OCI-M1 (cell line): ENCODE measurements around the gene KAZN.

ENCODE experiments used
- DNase-seq: peaks from one replicate; lab custom pipeline; 2025; lab: John Stamatoyannopoulos, UW

Gene KAZN

DNA sequence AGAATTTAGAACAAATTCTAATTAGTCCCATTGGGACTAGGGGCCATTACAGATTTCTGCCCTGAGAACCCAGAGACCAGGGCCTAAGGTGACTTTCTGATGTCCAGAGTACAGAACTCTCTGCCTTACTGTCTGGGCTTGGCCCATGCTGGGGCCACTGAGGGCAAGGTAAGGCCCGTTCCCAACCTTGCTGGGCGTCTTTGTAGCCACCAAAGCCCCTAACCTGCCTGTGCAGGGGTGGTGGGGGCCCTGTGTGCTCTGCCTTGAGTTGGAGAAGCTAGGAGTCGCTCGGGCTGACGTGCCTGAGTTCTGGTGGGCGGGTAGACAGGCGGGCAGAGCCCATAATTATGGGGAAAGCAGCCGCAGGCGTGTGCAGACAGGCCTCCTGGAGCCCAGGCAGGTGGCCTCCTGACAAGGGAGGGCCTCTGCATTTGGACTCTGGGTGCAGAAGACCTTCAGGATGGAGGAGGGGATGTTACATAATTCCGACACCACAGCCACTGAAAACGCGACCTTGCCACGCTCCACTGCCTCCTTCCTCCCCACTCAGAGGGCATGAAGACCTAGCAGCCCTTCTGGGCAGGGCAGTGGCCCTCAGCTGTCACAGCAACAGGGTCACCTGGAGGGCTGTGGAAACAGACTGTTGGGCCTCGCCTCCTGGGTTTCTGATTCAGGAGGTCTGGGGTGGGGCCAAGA is 315.1 kb downstream of the KAZN start:
- no peak for DNase-seq

GRCh38 chr1:14914351-14914988 is 316.0 kb downstream of the KAZN start:
- no peak for DNase-seq

GRCh38 chr1:14915356-14916054 is 317.0 kb downstream of the KAZN start:
- DNase-seq: peak; percentile 68

DNA sequence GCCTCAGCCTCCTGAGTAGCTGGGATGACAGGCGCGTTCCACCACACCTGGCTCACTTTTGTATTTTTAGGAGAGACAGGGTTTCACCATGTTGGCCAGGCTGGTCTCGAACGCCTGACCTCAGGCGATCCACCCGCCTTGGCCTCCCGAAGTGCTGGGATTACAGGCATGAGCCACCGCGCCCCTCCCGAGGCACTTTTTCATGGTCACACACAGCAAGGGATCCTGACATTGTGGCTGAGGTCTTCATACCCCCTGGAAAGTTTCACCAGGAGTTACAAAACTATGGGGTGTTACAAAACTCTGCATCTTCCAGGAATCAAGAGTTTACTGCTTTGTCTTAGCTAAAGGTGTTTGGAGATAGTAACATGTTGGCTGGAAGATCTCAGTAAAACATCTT is 320.8 kb downstream of the KAZN start:
- no peak for DNase-seq

- no peak for DNase-seq
These were observed 321.3 kb downstream of the KAZN start for GRCh38 chr1:14919751-14920150.

- no peak for DNase-seq
These were observed 322.6 kb downstream of the KAZN start for GRCh38 chr1:14921057-14921456.

DNA sequence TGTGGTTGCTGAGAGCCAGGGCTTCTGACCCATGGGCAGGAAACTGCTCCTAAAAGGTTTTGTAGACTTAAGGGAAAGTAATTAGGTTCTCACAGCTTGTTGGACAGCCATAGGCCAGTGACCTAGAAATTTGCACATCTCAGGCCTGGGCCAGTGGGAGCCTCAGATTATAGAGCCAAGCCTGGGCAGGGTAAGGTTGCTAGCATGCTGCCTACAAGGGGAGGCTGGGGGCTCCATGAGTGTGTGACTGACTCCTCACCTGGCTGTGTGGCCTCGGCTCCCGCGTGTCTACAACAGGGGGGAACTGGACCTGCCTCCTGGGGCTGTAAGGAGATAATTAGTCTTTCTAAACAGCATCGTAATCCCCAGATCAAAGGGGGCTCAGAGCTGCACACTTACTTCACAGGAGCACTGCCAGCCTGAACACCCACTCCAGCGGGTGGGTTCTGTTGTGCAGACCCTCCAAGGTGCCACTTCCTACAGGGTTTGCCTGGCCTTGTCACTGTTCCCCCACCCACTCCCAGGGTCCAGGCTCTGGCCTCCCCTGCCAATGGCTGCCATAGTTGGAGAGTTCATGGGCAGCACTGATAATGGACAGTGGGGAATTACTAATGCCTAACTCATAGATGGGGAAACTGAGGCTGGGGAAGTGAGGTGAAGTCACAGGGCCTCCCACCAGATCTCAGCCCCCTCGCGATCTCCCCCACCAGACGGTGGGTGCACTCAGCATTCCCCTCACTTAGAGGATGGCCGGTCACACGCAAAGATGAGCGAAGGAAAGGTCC is 324.6 kb downstream of the KAZN start:
- no peak for DNase-seq

- DNase-seq: no peak
These were observed 325.4 kb downstream of the KAZN start for GRCh38 chr1:14923727-14924452.

GRCh38 chr1:14924455-14925331 is 326.2 kb downstream of the KAZN start:
- DNase-seq: no peak

DNA sequence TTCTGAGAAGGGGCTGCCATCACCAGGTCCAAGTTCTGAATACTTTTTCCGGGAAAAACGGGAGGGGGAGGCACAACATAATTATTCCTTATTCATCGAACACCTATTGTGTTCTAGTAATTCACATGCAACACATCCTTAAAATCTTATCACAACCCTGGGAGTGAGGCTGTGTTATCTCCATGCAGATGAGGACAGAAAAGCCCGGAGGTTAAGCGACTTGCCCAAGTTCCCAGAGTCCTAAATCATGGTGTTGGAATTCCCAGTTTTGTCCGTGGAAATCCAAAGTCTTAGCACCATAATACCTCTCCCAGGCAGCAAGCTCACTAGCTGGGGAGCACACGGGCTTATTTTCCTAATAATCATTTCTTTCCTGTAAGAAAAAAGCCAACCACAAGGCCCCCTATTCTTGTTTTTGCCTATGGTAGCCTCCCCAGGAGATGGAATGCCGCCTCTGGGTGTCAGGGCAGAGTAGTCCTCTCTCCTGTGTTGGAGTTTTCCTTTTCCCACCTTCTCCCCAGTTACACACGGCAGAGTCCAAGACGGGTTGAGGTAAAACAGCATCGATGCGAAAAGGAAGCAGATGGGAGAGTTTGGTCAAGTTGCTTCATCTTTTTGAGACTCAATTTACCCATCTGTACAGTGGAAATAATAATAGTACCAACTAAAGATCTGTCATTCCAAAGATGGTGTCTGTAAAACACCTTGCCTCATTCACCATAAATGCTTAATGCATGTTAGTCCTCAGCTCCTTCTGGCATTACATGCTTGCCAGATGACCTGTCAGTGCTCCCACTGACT is 327.1 kb downstream of the KAZN start:
- no peak for DNase-seq

DNA sequence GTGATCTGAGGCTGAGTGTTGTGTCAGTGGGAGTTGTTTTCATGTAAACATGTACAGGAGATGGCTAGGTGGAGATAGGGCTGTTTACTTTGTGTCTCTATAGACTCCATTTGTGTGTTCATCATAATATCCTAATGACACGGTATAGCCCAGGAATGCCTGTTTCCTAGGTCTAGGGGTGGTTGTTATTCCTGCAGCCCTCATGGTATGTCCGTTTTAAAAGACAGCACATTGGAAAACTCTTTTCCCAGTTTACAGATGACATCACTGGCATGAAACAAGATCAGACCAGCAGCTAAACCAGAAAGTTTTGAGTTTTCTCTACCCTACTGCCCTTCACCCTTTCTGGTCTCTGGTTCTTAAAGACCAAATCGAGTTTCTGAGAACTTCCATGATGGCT is 327.7 kb downstream of the KAZN start:
- no peak for DNase-seq

DNA sequence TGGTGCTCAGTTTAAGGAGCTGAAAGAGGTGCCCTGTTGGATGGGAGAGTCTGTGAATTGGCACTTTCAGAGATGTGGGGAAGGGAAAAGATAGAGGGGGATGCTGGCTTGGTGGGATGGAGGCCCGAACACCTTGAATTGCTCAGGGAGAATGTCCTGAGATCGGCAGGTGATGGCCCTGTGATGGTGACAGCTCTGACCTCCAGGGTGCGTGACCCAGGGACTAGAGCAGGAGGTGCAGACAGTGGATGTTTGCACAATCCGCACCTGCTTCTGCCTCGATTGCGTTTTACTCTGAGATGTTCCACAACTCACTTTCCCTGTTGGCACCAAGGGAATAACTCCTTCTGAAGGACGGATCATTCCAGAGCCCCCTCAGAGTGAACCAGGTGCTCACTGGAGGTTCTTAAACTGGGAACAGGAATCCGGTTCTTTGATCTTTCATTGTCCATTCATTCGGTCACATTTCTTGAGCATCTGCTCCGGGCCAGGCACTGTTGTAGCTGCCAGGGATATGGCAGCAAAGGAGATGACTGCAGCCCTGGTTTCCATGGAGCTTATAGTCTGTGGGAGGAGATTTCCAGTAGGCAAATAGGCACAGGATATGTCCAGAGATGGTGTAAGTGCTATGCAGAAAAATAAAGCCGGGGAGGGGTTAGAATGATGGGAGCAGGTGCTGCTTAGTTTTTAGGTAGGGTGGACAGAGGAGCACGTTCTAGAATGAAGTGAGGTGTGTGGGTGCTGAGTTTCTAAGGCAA is 328.5 kb downstream of the KAZN start:
- no peak for DNase-seq

- no peak for DNase-seq
These were observed 329.9 kb downstream of the KAZN start for GRCh38 chr1:14928412-14928811.

DNA sequence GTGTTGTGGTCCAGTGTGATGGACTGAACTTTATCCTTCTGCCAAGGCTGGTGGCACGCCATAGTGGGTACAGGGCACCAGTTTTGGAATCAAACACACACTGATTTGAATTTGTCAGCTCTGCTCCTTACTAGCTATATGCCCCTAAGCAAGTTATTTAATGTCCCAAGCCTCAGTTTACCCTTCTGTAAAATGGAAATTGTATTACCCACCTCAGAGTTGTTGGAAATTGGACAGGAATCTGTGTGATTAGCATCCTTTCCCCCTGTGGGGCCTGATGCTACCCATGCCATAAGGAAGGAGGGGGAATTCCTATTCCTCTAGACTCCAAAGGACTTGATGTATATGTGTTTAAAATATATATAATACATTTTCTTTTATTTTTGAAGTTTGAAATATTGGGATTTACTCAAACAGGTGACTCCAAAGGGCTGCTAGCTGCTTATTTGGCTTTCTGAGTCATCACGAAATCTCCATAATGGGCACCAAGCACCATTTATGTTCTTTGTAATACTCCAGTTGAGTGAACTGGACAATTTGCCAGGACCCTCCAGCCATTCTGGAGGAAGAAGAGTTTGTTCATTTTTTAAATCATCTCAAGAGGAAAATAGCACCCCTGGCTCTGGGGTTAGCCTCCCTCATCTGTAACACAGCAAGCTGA is 330.5 kb downstream of the KAZN start:
- DNase-seq: no peak

- DNase-seq: no peak
These were observed 331.2 kb downstream of the KAZN start for GRCh38 chr1:14929547-14930246.

DNA sequence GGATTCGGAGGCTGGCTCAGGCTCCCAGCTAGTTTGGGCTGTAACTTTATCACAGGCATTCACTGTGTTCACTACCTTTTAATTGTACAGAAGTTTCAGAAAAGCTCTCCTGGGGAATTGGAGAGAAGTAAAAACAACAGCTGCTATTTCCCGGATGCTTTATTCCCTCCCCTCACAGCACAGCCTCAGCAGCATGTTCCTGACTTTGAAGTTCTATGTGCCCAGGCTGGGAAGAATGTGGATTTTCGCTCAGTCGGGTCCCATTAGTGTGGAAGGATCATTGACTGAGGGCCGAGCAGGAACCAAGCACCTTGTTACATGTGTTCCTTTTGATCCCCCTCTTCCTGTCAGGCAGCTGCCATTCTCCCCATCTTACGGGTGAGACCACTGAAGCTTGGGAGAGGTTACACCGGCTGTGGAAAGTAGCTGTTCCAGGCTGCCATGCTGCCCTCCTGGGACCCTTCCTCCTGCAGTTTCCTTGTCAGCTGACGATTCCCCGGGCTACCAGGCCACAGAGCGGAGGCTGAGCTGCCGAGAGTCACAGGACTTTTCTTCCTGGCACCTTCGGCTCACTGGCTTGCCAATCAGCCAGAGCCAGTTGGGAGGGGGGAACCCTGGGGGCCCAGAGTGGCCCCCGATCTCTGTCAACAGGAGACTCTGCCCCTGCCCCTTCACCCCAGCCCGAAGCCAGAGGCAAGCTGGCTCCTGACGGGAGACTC is 331.9 kb downstream of the KAZN start:
- no peak for DNase-seq

GRCh38 chr1:14932034-14932638 is 333.7 kb downstream of the KAZN start:
- DNase-seq: no peak
